HG03064 (cell line): ENCODE results near the gene NFE2L1.
"Not testable (repeated sequence)": the region's sequence is repeated elsewhere in the genome, so short reads cannot be mapped to it uniquely, and the experiment has no call there.

Experiments used
- ATAC-seq: cut with Tn5 transposase; IDR thresholded peaks from one replicate; pipeline ENCODE4 v1.9.1; 2021; ENCODE audit warnings: low read depth; ENCODE audit not compliant: unreplicated experiment

NFE2L1 gene

GRCh38 chr17:48064638-48065037 lies 16.5 kb downstream of the NFE2L1 start:
- ATAC-seq, result no peak

- ATAC-seq, result no peak
These were observed 18.0 kb downstream of the NFE2L1 start for GRCh38 chr17:48066192-48066591.

GRCh38 chr17:48066656-48067055 lies 18.5 kb downstream of the NFE2L1 start:
- no peak for ATAC-seq

GRCh38 chr17:48067245-48067644 lies 19.1 kb downstream of the NFE2L1 start:
- ATAC-seq, result no peak

- not testable (repeated sequence) for ATAC-seq
These were observed 19.6 kb downstream of the NFE2L1 start for GRCh38 chr17:48067808-48068207.

GRCh38 chr17:48068491-48068961 lies 20.4 kb downstream of the NFE2L1 start:
- ATAC-seq, result no peak

GRCh38 chr17:48070195-48070594 lies 22.0 kb downstream of the NFE2L1 start:
- ATAC-seq, result no peak

GRCh38 chr17:48071654-48072053 lies 23.5 kb downstream of the NFE2L1 start:
- ATAC-seq, result no peak

GRCh38 chr17:48072811-48073210 lies 24.7 kb downstream of the NFE2L1 start:
- ATAC-seq, result not testable (repeated sequence)

- not testable (repeated sequence) for ATAC-seq
These were observed 25.5 kb downstream of the NFE2L1 start for GRCh38 chr17:48073566-48074094.

GRCh38 chr17:48074322-48075081 lies 26.3 kb downstream of the NFE2L1 start:
- no peak for ATAC-seq

- ATAC-seq, result not testable (repeated sequence)
These were observed 29.0 kb downstream of the NFE2L1 start for GRCh38 chr17:48077152-48077551.

- no peak for ATAC-seq
These were observed 33.7 kb downstream of the NFE2L1 start for GRCh38 chr17:48081858-48082257.

GRCh38 chr17:48084932-48085331 lies 36.8 kb downstream of the NFE2L1 start:
- no peak for ATAC-seq

- ATAC-seq, result no peak
These were observed 45.3 kb downstream of the NFE2L1 start for GRCh38 chr17:48093341-48094045.

GRCh38 chr17:48095611-48096010 lies 47.5 kb downstream of the NFE2L1 start:
- ATAC-seq, result no peak

- no peak for ATAC-seq
These were observed 52.0 kb downstream of the NFE2L1 start for GRCh38 chr17:48100160-48100559.

- ATAC-seq, result no peak
These were observed 52.4 kb downstream of the NFE2L1 start for GRCh38 chr17:48100591-48101011.

GRCh38 chr17:48101012-48101720 lies 53.0 kb downstream of the NFE2L1 start, which contains the start of gene CBX1:
CBX1 (minus strand) TSS chr17:48101478; CDS start chr17:48077004, 24,474 bp downstream.
- ATAC-seq, result peak; percentile 75

GRCh38 chr17:48102043-48102750 lies 54.0 kb downstream of the NFE2L1 start:
- ATAC-seq, result no peak
